NCI-H82 treated with DMSO at 0.1 percent for 48 hours (cell line): Measurements from ENCODE around the gene CATSPER3.

ENCODE experiments used
- DNase-seq: peaks from one replicate; lab custom pipeline; 2025; ENCODE audit not compliant: unreplicated experiment; lab: John Stamatoyannopoulos, UW

CATSPER3 gene

DNA sequence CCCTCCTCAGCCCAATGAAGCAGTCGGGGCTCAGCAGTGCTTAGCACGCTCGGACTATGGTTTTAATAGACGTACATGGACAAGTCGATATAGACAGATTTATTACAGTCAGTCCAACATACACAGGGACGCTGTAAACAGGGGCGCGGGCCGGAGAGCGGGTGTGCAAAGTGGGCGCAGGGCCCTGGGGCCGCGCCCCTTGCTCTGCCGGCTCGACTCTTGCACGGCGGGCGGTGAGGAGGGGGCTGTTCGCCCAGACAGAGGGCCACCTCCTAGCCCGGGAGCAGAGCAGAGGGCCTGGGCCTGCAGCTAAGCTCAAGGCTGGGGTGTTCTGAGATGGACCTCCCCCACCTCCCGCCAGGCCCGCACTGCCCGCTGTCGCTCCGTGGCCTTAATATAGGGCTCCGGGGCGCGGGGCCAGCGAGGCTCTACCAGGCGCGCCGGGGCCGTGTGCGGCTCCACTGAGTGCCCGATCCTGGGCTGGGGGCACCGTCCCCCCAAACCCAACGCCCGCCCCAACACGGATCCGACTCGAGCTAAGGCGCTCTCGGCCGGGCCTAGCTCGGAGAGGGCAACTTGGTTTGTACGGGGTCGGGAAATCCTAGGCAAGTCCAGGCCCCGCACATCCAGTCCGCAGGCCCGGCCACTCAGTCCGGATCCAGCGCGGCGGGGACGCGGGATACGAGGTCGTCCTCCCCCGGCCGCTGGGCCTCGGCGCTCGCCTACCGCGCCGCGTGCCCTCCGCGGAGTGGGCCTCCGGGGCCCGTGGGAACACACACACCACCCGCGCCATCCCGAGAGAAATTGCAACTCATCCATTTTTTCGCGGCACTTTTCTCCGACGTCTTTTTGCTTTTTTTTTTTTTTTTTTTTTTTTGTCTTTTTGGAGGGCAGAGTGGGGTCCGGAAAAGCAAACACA is 60.2 kb downstream of the CATSPER3 start:
- no peak for DNase-seq

DNA sequence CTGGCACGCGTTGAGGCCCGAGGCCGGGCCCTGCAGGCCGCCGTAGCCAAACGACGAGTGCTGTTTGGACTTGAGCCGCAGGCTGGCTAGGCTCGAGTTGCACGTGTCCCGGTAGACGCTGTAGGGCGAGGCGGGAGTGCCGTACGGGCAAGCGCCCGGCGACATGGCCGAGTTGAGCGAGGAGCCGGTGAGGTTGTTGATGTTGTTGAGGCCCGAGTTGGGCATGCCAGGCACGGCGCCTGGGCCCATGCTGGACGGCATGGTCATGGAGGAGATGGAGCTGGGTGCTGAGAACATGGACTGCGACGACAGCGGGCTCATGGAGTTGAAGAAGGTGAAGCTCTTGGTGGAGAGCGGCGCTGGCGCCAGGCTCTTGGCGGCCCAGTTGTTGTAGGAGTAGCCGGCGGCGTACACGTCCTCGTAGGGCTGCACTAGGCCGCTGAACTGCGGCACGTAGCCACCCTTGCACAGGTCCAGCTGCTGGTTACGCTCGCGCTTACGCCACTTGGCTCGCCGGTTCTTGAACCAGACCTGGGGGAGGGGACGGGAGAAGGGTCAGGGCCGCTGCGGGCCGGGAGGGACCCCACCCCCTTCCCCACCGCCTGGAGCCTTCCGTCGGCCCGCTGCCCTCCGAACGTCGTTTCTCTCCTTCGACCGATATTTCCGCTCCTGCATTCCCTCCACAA is 61.2 kb downstream of the CATSPER3 start:
- no peak for DNase-seq

DNA sequence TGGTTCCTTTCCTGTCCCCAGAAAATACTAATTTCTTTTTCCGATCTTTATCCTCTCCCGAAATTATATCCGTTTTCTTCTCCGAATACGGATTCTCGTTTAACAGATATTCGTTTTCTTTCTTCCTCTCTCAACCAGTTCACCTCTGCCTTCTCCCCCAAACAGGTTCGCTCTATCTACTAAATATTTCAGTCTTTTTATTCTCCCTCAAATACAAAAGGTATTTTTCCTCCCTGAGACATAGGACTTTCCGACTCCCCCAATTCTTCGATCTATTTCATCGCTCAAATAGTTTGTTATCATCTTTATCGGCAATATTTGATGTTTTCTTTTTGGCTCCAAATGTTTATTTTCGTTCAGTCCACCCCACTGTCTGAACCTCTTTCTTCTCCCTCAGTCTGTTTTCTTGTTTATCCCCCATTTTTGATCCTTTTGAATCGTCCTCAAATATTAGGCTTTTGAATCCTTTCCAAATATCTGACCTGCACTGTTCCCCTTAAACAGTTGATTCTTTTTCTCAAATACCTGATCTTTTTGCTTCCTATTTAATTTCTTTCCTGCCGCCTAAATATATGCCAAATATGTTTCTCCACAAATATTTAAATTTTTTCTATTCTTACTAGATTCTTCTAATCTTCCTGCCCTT is 61.9 kb downstream of the CATSPER3 start:
- no peak for DNase-seq

DNA sequence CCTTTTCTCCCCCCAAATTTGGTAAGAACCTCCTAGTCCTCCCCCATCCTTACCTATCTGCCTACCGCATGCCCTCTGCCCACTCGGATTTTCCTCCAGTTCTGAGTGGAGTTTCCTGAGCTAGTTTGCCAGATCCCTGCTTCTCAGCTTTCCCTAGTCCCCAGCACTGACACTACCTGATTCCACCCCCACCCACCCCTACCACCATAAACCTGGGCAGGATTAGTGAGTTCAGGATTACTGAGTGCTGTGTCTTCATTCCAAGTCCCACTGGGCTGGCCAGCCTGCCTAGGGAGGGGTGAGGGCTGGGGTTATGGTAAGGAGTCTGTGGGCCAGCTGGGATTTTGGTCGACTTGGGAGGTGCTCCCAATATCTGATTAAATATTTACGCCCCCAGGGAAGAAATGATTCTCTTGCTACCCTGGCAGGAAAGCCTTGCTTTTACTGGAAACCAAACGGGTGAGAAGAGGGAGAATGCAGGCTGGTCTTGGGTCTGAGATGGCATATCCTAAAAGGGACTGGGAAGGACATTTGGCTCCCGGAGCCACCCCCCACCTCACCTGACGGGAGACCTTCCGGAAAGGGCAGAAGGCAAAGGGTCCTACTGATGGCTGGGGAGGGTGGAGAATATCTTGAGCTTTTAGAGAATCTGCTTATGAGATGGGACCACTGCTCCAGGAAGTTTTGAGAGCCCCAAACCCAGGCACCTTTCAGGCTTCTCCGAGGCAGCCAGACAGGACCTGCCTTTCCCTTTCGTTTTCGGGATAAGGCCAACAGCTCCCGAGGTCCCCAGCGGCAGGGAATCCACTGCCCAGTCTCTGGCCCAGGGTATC is 62.6 kb downstream of the CATSPER3 start:
- peak; percentile 28 for DNase-seq

DNA sequence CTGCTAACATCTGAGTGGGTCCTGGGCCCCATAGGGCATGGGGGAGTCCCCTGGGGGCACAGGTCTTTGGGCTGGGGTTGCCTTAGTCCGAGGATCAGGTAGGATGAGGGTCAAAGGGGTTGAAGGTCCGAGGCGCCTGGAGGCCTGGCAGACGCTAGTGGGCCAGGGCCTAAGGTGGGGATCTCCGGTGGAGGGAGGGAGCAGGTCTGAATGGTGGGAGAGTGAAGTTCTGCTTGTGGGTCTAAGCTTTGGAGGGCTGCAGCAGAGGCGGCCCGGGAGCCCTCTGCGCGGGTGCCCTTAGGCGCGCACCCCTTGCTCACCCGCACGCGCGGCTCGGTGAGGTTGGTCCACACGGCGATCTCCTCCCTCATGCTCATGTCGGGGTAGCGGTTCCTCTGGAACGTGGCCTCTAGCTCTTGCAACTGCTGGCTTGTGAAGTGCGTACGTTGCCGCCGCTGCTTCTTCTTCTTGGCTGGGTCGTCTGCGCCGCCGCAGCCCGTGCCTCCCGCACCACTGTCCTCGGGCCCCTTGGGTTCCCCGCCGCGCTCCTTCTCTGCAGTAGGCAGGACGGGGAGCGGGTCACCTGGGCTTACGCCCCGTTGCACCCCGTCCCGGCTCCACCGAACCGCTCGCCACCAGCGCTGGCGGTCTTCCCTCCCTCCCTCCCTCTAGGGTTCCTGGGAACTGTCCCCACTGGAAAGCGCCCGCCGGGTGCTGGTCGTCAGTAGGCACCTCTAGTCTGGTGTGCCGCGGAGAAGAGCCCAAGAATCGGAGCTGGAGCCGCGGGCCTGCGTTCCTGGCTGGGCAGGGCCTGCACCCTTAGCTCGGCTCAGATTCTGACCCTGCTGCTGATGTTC is 63.5 kb downstream of the CATSPER3 start:
- DNase-seq = no peak

DNA sequence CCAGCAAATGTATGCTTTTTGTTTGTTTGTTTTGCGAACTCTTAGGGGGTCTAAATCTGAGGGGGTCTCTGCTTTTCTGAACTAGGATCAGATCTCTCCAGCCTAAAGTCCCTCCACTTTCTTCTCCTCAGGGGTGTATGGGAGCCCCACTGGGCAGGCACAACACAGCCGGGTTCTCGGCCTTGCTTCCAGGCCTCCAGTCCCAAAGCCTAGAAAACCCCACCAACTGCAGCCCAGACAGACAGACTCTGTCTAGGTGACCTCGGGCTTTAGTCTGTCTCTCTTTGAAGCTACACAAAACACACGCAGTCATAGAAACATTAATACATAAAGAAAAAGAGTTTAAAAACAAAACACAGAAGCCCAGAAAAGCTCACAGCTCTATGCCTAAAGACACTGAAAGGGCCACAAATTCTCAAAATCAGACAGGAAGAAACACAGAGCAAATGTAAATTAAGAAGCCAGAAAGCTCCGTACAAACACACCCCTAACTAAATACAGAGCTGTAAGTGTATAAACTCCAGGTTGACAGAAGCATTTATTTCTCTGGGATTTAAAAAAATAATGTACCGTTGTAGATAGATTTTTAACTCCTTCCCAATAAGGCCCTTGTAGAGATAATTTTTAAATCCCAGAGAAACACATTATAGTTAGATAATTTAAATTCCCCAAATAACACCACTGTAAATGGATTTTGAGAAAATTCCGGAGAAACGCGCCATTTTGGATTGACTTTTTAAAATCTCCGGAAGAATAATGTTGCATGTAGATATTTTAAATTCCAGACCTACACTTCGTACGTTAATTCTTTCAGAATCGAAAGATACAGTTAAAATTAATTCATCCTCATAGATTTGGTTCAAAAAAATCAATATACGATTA is 64.3 kb downstream of the CATSPER3 start:
- no peak for DNase-seq

DNA sequence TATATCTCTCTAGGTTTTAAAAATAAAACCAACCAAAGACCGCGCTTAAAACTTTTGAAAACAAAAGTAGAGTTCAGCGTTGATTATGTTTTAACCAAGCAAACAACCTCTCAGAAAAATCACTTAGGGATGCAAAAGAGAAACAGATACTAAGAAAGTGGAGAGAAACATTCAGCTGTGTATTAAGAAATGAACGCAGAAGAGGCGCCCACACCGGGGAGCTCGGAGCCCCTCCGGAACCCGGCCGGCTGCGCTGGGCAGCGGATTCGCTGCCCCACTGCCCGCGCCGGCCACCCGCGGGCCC is 64.9 kb downstream of the CATSPER3 start:
- DNase-seq = no peak

DNA sequence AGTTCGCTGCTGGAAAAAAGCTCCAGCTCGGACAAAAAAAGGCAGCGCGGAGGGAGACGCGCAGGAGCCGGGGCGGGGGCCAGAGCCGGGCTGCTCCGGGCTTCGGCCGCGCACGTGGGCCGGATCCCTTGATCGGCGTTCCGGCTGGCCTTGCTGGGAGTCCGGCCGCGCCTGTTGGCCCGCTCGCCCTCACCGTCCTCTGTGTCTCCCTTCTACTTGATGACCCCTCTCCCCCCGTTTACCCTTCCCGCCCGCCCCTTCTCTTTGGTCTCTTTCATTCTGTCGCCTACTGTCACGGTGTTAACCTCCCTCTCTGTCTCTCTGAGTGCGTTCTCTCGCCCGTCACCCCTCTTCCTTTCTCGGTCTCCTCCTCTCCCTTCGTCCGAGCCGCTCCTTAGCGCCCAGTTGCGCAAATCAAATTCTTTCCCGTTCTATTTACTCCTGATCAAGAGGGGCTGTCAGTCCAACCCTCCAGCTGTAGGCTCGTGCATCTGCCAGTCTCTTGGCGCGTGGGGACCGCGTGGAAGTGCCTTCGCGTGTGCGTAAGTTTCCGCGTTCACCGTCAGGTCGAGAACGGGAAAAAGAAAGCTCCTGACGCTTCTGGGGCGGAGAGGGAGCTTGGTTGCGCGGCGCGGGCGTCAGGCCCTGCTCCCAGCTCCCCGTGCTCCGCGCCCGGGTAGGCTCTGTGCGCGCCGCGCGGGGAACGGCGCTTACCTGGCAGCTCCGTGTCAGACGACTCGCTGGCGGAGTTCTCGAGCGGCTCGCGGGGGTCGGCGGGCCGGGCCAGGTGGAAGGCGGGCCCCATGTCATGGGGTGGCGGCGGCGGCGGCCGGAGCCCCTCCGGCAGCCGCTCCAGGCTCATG is 65.5 kb downstream of the CATSPER3 start:
- no peak for DNase-seq

DNA sequence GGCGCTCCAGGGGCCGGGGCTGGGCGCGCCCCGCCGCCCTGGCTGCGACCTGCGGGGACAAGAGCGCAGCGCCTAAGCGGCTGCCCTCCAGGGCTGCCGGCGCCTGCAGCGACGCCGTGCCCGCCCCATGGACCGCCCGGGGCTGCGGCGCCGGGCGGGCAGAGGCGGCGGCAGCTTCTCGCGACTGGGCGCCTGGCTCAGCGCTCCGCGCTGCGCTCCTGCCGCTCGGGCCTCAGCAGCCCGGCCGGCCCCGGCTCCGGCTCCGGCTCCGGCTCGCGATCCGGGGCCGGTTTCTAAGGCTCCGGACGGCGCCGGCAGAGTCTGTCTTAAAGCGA is 66.2 kb downstream of the CATSPER3 start, which contains the start of gene PITX1:
PITX1 (minus strand) TSS at position 328 of the 335 bp plus-strand sequence. CDS start 347 bp downstream, outside the sequence.
- DNase-seq = no peak

DNA sequence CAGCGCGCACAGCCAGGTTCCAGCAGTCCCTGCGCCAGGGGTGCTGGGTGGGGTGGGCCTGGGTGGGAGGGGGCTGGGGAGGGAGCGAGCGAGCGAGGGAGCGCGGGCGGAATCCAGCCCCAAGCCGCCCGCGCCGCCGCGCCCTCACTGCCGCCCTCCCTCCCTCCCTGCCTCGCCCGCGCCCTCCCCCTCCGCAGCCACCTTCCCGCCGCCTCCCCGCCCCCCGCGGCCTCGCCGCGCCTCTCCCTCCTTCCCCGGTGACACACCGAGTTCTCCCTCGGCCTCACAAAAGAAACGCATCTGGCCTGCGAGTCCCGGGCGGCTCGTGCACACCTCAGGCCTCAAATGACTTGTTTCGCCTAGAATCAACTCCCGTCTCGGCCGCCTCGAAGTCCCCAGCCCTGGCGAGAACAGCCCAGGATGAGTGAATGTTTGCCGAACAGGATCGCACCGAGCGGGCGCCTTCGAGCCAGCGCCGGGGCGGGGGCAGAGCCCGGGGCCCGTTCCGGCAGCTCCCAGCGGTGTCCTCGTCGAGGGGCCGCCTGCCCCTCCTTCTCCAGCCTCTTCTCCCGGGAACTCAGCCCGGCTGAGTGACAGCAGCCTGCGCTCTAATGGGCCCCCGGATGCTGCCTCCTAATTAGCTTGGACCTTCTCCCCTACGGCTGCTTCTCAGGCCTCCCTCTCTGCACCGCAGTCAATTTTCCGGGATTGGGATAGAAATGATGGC is 66.7 kb downstream of the CATSPER3 start:
- DNase-seq = peak; percentile 55

DNA sequence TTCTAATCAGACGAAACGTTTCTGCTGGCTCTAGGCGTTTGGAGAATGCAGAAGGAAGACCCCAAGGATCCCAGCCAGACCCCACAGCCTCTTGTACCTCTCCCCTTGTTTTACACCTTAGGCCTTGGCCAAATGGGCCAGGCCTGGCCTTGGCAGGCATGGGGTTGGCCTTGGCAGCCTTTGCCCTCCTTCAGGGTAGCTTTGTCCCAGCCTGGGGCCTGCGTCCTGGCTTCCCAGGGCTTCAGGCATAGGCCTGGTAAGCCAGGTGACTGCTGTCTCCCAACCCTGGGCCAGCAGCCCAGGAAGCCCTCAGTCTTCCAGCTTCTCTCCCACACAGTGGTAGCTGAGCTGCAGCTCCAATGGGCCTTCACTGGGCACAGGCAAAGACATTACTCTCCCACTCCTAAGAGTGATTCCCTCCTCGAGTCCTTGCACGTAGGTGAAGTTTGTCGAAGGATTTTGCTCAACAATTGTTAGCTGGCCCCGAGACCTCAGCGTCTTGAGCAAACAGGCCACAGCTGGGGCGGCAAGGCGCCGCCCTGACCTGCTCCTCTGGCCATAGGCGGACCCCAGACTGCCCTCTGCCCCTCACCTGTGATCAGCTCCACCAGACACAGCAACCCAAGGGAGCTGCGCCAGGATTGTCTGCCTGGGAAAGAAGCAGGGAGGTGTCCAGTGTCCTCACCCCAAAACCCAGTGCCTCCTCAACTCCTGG is 67.4 kb downstream of the CATSPER3 start:
- no peak for DNase-seq

DNA sequence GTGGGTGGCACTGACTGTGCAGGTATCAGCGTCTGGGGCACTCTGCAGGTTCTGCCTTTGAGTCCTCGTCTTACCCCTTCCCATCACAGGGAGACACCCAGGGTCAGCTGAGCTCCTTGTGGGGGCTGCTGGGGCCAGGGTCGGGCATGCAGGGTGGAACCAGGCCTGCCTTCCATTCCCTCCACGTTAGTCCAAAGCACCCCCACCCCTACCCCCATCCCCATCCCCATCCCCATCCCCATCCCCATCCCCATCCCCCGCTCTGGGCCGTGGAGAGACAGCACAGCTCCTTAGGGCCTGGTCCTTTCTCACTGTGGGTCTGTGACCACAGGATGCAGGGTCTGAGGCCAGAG is 67.9 kb downstream of the CATSPER3 start:
- DNase-seq = no peak

DNA sequence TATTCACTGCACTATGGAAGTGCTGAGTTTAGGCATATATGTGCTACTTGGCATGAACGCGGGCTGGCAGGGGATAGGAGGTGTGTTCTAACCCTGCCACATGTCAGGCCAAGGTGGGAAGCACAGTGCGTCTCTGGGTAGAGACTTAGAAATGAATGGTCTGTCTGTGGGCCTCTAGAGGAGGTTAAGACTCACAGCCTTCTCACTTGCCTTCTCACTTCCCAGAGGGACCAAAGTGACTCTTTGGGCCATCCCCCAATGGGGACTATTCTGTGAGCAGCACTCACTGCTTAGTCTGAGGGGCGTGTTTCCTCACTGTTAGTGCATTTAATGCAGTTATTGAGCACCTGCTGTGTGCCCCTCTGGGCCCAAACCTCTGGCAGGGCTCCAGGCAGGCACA is 68.7 kb downstream of the CATSPER3 start:
- no peak for DNase-seq

DNA sequence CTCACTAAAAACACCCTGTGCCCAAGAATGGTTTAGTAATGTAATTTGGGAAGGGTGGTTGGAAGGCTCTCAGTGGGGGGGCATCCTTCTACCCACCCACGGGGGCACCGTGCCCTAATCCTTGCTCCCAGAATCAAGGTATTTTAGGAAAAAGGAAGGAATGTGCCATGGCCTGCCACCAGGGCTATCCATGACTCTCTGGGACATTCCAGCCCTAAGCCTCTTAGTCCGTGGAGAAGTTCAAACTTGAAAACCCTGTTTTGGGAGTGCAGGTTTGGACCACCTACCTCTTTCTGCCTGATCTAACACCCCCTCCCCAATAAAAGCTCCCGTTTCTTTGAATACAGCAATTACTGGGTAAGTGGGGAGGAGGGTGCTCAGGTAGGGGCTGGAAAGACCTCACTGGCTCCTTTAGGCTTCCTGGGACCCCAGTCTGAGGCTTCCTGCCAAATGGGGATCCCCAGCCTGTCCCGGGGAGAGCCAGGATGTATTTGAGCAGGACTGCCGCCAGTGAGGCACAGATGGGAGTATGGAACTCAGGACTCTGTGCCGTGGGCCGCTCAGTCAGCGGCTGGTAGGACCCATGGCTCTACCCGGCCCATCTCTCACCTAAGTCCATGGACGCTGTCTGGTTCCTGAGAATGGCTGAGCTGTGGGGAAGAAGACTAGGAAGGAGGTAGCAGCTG is 70.0 kb downstream of the CATSPER3 start:
- DNase-seq = no peak

DNA sequence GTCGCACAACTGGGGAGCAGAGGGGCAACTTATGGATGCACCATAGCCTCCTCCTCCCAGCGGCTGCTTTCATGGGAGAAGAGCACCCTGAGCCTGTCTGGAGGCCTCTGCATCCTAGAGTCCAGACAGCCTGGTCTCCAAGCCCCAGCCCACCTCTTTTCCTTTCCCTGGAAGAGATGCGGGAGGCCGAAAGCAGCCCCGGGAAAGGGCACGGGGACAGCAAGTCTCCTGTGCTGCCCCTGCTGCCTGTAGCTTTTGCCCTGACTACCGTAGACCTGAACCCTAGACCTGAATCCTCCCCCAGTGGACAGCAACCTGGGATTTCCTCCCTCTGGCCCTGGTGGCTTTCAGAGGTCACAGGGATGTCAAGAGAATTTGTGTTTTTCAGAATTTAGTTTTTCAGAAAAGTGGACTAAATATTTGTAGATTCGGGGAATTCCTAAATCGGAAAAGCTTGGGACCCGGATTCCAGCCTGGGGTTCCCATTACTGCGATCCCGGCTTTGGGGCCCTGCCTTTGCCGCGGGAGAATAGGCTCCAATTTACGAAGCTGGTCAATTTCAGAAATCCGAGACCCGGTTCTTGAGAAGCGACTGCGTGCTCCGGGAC is 70.6 kb downstream of the CATSPER3 start:
- no peak for DNase-seq

DNA sequence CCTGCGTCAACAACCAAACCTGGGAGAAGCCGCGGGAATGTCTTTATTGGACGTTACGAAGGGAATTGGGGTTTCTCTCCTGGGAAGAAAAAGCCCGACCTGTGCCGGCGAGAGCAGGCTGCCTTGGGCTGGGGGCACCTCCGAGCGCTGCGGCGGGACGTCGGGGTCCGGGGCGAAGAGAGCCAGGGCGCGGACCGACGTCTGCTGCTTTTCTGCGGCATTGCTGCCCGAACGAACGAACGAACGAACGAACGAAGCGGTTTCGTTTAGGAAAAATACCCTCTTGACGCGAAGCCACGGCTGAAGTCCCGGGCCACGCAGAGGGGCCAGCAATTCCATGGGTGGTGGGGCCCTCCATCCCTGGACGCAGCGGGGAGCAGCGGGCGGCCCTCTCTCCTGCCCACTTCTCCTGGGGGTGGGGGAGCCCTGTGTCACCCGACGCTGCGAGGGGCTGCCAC is 71.1 kb downstream of the CATSPER3 start:
- no peak for DNase-seq
